ENCODE data around the gene SGF29.

SGF29 gene

DNA sequence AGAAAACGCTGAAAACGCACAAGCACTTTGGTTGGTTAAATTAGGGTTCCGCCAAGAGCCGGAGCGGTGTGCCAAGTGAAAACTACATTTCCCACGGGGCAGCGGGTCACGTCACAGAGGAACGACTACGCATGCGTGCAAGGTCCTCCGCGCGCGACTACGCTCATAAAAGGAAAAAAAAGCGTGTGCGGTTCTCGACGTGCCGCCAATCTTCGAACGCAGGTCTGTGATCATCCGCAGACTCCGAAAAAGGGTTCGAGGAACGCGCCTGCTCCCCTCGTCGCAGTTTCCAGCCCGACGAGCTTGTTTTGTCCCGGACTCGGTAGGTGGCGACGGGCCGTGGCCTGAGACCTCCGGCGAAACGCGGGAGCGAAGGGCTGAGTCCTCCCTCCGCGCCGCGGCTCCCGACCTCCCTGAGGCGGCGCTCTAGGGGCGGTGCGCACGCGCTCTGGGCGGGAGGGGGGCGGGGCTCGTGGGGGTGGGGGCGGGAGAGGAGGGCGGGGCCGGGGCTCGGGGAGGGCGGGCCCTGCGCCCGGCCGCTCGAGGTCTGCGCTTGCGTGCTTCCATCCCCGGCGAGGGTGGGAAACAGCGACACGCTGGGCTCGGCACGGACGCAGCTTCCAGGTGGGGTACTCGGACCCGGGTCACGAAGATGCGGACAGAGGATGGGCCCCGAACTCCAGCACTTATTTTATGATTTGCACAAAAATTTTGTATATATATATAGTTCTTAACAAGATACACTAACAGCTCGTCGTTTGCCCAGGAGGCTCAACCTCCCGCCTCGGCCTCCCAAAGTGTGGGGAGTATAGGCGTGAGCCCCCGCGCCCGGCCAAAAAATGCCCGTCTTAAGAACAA is at the start of gene SGF29:
SGF29 (plus strand) TSS at position 145 of the 858 bp plus-strand sequence. CDS start 27,150 bp downstream, outside the sequence.
- TF ChIP-seq, protein P1, sequence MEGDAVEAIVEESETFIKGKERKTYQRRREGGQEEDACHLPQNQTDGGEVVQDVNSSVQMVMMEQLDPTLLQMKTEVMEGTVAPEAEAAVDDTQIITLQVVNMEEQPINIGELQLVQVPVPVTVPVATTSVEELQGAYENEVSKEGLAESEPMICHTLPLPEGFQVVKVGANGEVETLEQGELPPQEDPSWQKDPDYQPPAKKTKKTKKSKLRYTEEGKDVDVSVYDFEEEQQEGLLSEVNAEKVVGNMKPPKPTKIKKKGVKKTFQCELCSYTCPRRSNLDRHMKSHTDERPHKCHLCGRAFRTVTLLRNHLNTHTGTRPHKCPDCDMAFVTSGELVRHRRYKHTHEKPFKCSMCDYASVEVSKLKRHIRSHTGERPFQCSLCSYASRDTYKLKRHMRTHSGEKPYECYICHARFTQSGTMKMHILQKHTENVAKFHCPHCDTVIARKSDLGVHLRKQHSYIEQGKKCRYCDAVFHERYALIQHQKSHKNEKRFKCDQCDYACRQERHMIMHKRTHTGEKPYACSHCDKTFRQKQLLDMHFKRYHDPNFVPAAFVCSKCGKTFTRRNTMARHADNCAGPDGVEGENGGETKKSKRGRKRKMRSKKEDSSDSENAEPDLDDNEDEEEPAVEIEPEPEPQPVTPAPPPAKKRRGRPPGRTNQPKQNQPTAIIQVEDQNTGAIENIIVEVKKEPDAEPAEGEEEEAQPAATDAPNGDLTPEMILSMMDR (IDR thresholded peaks at IDR 0.05), result peak; percentile 48
- no peak for TF ChIP-seq ZFX (IDR thresholded peaks at IDR 0.05; ENCODE audit: borderline replicate concordance)
- H3K27ac ChIP-seq, result peak within 1 kb of the TSS; percentile 89

DNA sequence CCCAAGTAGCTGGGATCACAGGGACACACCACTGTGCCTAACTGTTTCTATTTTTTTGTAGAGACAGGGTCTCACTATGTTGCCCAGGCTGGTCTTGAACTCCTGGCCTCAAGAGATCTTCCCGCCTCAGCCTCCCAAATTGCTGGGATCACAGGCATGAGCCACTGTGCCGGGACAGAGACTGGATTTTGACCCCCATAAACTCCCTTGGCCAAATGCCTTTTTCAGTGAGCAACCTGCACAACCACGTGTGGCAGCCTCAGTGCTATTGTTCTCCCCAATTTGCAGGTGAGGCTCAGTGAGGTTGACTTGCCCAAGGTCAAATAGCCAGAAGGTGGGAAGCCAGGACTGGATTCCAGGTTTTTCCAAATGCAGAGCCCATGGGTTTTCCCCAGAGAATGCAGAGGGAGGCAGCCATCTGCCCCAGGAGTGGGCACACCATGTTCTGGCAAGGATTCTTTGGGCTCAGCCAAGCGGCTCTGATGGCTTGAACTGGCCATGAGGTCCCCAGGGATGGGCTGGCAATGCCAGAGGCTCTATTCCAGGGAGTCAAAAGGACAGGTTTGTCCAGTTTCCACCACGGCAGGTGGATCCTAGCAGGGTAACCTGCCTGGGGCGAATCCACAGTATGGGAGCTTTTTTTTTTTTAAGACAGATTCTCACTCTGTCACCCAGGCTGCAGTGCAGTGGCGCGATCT is 48.9 kb upstream of the SGF29 start:
- peak overlapping the region; percentile 48 for H3K27ac ChIP-seq
- TF ChIP-seq, protein P1 (IDR thresholded peaks at IDR 0.05), result no peak
- no peak for TF ChIP-seq ZFX (IDR thresholded peaks at IDR 0.05; ENCODE audit: borderline replicate concordance)

DNA sequence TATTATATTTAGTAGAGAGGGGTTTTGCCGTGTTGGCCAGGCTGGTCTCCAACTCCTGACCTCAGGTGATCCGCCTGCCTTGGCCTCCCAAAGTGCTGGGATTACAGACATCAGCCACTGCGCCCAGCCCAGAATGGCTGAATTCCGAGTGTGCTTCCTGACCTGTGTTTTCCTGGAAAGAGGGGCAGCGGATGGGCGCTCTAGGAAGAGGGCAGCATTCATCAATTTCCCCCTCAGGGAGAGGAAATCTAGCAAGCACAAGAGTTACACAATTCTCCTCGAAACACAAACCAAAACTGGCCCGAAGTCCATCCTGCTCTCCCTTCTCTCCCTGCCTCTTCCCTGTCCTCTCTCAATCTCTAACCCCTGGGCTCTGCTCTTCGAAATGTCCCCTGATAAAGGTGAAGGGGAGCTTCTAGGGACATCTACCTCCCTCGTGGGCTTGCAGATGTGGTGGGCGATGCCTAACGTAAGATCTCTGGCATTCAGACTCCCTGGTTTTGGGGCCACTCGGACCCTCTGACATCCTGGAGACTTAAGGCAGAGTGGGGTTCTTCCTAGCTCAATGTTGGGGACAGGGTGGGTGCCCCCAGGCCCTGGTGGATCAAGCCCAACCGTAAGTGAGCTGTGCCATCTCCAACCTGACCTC is 48.1 kb upstream of the SGF29 start:
- TF ChIP-seq, protein P1 (IDR thresholded peaks at IDR 0.05), result no peak
- no peak for TF ChIP-seq ZFX (IDR thresholded peaks at IDR 0.05; ENCODE audit: borderline replicate concordance)
- H3K27ac ChIP-seq, result peak overlapping the region; percentile 48

DNA sequence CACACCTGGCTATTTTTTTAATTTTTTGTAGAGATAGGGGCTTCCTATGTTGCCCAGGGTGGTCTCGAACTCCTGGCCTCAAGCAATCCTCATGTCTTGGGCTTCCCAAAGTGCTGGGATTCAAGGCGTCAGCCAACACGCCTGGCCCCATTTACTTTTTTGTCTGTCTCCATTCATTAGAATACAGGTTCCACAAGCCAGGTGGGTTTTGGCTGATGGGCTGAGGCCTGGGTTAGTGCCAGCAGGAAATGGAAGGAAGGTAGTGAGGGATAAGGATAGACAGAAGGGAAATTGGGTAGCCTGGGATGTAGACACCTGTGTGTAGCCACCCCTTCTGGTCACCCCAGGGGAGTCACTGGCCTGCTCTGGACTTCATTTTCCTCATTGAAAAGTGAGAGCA is 42.7 kb upstream of the SGF29 start:
- no peak overlapping the region for H3K27ac ChIP-seq
- TF ChIP-seq ZFX (IDR thresholded peaks at IDR 0.05; ENCODE audit: borderline replicate concordance), result no peak
- TF ChIP-seq, protein P1 (IDR thresholded peaks at IDR 0.05), result no peak

DNA sequence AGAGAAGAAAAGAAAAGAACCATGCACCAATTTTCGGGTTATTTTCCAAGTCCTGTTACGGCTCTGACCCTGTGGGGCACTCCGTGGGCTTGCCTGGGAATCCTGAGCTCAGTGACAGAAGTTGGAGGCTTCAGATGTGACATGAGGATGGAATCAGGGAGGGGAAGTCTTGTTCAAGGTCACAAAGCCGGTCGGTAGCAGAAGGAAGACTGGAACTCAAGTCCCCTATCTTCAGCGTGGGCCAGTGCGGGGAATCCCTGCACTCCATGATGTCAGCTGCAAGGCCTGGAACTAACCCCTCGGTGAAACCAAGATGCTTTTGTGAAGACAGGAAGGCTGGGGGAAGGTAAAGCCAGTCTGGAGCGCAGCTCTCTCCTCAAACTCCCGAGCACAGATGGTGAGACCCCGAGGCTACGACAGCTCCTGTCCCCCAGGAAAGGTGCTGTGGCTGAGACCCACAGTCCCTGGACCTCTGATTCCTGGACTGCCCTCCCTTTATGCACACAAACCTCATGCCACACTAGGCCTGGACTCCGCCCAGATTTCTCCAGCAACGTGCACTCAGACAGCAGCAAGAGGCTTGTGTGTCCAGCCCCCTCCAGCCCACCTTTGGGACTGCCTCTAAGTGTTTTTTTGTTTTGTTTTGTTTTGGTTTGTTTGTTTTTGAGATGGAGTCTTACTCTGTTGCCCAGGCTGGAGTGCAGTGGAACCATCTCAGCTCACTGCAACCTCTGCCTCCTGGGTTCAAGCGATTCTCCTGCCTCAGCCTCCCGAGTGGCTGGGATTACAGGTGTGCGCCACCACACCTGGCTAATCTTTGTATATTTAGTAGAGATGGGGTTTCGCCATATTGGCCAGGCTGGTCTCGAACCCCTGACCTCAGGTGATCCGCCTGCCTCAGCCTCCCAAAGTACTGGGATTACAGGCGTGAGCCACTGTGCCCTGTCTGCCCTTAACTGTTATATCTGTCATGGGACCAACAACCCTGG is 41.6 kb upstream of the SGF29 start:
- no peak overlapping the region for H3K27ac ChIP-seq
- TF ChIP-seq ZFX (IDR thresholded peaks at IDR 0.05; ENCODE audit: borderline replicate concordance), result no peak
- TF ChIP-seq, protein P1 (IDR thresholded peaks at IDR 0.05), result no peak

DNA sequence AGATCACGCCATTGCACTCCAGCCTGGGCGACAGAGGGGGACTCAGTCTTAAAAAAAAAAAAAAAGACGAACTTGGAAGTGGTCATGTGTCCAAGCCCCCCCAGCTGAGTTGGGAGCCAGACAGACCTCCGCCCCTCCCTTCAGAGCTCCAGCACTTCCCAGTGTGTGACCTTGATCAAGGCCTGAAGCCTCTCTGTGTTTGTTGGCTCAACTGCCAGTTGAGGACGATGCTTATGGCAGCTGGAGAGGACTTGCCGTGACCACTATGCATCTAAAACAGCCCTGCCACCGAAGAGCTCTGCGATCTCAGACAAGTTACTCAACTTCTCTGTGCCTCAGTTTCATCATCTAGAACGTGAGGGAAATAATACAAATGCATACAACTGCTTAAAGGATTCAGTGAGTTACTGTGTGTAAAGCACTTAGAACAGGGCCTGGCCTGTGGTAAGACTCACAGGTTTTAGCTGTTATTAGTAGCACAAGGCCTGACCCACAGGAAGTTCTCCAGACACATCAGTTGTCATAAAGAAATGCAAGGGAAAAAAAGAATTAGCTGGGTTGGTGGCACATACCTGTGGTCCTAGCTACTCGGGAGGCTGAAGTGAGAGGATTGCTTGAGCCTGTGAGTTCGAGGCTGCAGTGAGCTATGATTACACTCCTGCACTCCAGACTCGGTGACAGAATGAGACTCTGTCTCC is 40.1 kb upstream of the SGF29 start:
- H3K27ac ChIP-seq, result no peak overlapping the region
- TF ChIP-seq ZFX (IDR thresholded peaks at IDR 0.05; ENCODE audit: borderline replicate concordance), result no peak
- TF ChIP-seq, protein P1 (IDR thresholded peaks at IDR 0.05), result no peak
